Left lung (tissue), 10 donors: Measurements from ENCODE around the gene TAOK1. TPM values are rescaled to one million over a fixed set of nuclear protein-coding genes. Genes with fewer than 3 reads are reported as not detected.

Source experiments
- ATAC-seq: fragments of 200-7000 bp; cut with Tn5 transposase; one replicate; pipeline ENCODE4 v1.9.1; 2020; ENCODE audit warnings: moderate library complexity
- DNase-seq, 4 donors: peaks; one replicate each; pipeline ENCODE4 v3.0.0-alpha.2; 2013 to 2020
- H3K27ac ChIP-seq, 2 donors: fragments of 200-600 bp; sonication (generic) in 1 of 2; one replicate each; pipeline versions ENCODE4 v1.5.0 to v1.8.0; 2020 to 2021
- H3K27me3 ChIP-seq, 2 donors: fragments of 200-600 bp; sonication (generic) in 1 of 2; one replicate each; pipeline versions ENCODE4 v1.5.0 to v1.8.0; 2020 to 2021
- H3K36me3 ChIP-seq, 2 donors: fragments of 200-600 bp; sonication (generic) in 1 of 2; one replicate each; pipeline versions ENCODE4 v1.5.0 to v1.8.0; 2020 to 2021
- H3K4me1 ChIP-seq, 2 donors: fragments of 200-600 bp; one replicate each; pipeline ENCODE4 v1.8.0; 2021
- H3K4me3 ChIP-seq, 2 donors: fragments of 200-600 bp; sonication (generic) in 1 of 2; one replicate each; pipeline versions ENCODE4 v1.5.0 to v1.8.0; 2020 to 2021; ENCODE audit warnings: mild to moderate bottlenecking in 1 of 2
- H3K9me3 ChIP-seq, 2 donors: fragments of 200-600 bp; sonication (generic) in 1 of 2; one replicate each; pipeline versions ENCODE4 v1.5.0 to v1.8.0; 2020 to 2021
- CTCF ChIP-seq, 2 donors: fragments of 200-600 bp; sonication (generic) in 1 of 2; IDR thresholded peaks; one replicate each; pipeline versions ENCODE4 v1.5.0 to v1.8.0; 2021; ENCODE audit warnings: antibody characterized with exemption in 2 of 2
- intact Hi-C, 2 donors: fragments of 100-400 bp; cut with DNase I; formaldehyde crosslinking; loops; one replicate each; pipeline versions ENCODE4 v1.11.2 to v1.14.2; 2022
- polyA plus RNA-seq, 6 donors: library from polyadenylated mRNA; unstranded; fragments of 120-200 nt; gene quantifications; one replicate each; pipeline ENCODE4 v1.2.1, GENCODE V29; 2013; ENCODE audit not compliant: insufficient read length in 6 of 6
- total RNA-seq, 2 donors: library from RNA; stranded (reverse); fragmentation: NEBNext Ultra II Directional; extraction: Animal tissue kit (Norgen Biotek cat#: 25700); gene quantifications; one replicate each; pipeline ENCODE4 v1.2.1, GENCODE V29; 2021
- donor health status: DM: no; HTN: yes; CAD: no.
- donor health status: DM: no; HTN: no; CAD: no.

Gene TAOK1
- total and polyA plus RNA-seq, 8 donors = 43.4 to 66.0 (median 46.3) TPM

DNA sequence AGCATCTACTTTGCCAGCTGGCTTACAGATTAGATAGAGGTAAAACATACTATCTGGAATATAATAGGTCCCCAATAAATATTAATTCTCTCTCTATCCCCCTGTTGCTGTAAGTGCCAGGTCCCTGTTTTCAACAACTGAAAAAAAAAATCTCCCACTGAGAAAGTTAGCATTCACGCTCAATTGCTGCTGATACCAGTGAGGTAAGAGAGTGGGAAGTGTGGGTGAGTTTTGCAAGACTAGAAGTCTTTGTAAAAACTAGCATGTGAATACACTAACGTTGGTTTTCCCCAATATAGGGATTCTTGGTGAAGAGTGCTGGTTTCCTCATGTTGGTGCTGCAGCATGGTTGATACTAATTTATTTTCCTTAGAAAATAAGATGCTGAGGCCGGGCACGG is 11.7 kb upstream of the TAOK1 start:
- Histone ChIP-seq H3K36me3 (no peaks in the 10 kb centered on the region), H3K27ac (no peak overlapping the region), H3K4me1 (peaks cover 0 to 7% of the 10 kb centered on the region in 2 donors), H3K4me3 (no peak overlapping the region), H3K27me3 (no peaks in the 10 kb centered on the region), H3K9me3 (no peaks in the 10 kb centered on the region)
- ATAC-seq (no peak), DNase-seq (no peak)
- intact Hi-C loops = no loop called here
- no peak for TF ChIP-seq CTCF (IDR thresholded peaks at IDR 0.05)

GRCh38 chr17:29379084-29379991 is 10.8 kb upstream of the TAOK1 start:
- TF ChIP-seq CTCF (IDR thresholded peaks at IDR 0.05) = no peak
- H3K4me3 ChIP-seq = no peak overlapping the region
- H3K36me3 ChIP-seq = no peaks in the 10 kb centered on the region
- peaks cover 0 to 7% of the 10 kb centered on the region in 2 donors for H3K4me1 ChIP-seq
- ATAC-seq (no peak), DNase-seq (no peak)
- no peaks in the 10 kb centered on the region for H3K27me3 ChIP-seq
- no peaks in the 10 kb centered on the region for H3K9me3 ChIP-seq
- no peak overlapping the region for H3K27ac ChIP-seq
- intact Hi-C loops = no loop called here

GRCh38 chr17:29383686-29384085 is 6.5 kb upstream of the TAOK1 start:
- TF ChIP-seq CTCF (IDR thresholded peaks at IDR 0.05) = no peak
- peaks cover 0 to 7% of the 10 kb centered on the region in 2 donors for H3K4me1 ChIP-seq
- intact Hi-C loops = no loop called here
- no peak for DNase-seq
- H3K27ac ChIP-seq = no peak overlapping the region
- H3K4me3 ChIP-seq = no peak overlapping the region
- no peaks in the 10 kb centered on the region for H3K36me3 ChIP-seq
- H3K9me3 ChIP-seq = no peaks in the 10 kb centered on the region
- no peaks in the 10 kb centered on the region for H3K27me3 ChIP-seq
- no peak for ATAC-seq

GRCh38 chr17:29384901-29385300 is 5.3 kb upstream of the TAOK1 start:
- H3K4me1 ChIP-seq = no peaks in the 10 kb centered on the region
- no peaks in the 10 kb centered on the region for H3K27me3 ChIP-seq
- ATAC-seq (no peak), DNase-seq (no peak)
- no peaks in the 10 kb centered on the region for H3K36me3 ChIP-seq
- H3K4me3 ChIP-seq = no peak overlapping the region
- TF ChIP-seq CTCF (IDR thresholded peaks at IDR 0.05) = no peak
- no peaks in the 10 kb centered on the region for H3K9me3 ChIP-seq
- H3K27ac ChIP-seq = no peak overlapping the region
- intact Hi-C loops = no loop called here

GRCh38 chr17:29386760-29387159 is 3.4 kb upstream of the TAOK1 start:
- Histone ChIP-seq H3K4me1 (peaks cover 0 to 4% of the 10 kb centered on the region in 2 donors), H3K27ac (no peak overlapping the region), H3K27me3 (no peaks in the 10 kb centered on the region), H3K36me3 (no peaks in the 10 kb centered on the region), H3K9me3 (no peaks in the 10 kb centered on the region), H3K4me3 (no peak overlapping the region)
- DNase-seq (no peak), ATAC-seq (no peak)
- intact Hi-C loops = no loop called here
- no peak for TF ChIP-seq CTCF (IDR thresholded peaks at IDR 0.05)
